GM04504 (cell line): ENCODE measurements around the gene MSANTD2.

Experiments
- DNase-seq: peaks from one replicate; pipeline ENCODE4 v3.0.0-alpha.2; 2012; ENCODE audit warnings: low read depth

The MSANTD2 gene

GRCh38 chr11:124817036-124817435 is 16.8 kb upstream of the MSANTD2 start:
- DNase-seq, result no peak

- no peak for DNase-seq
These were observed 14.5 kb upstream of the MSANTD2 start for GRCh38 chr11:124814739-124815138.

- DNase-seq, result no peak
These were observed 12.7 kb upstream of the MSANTD2 start for GRCh38 chr11:124812876-124813275.

- no peak for DNase-seq
These were observed 11.4 kb upstream of the MSANTD2 start for GRCh38 chr11:124811399-124812125.

GRCh38 chr11:124807660-124808270 is 7.6 kb upstream of the MSANTD2 start:
- no peak for DNase-seq

GRCh38 chr11:124807201-124807600 is 7.0 kb upstream of the MSANTD2 start:
- DNase-seq, result no peak

GRCh38 chr11:124804884-124805283 is 4.7 kb upstream of the MSANTD2 start:
- no peak for DNase-seq

GRCh38 chr11:124801636-124802312 is 1.6 kb upstream of the MSANTD2 start:
- peak; percentile 33 for DNase-seq

- DNase-seq, result no peak
These were observed 808 bp upstream of the MSANTD2 start for GRCh38 chr11:124801014-124801413.

GRCh38 chr11:124799348-124800225 is 619 bp downstream of the MSANTD2 start:
- DNase-seq, result no peak

GRCh38 chr11:124798991-124799347 is 1.2 kb downstream of the MSANTD2 start:
- DNase-seq, result peak; percentile 58

- no peak for DNase-seq
These were observed 3.9 kb downstream of the MSANTD2 start for GRCh38 chr11:124796312-124796711.

- DNase-seq, result no peak
These were observed 6.5 kb downstream of the MSANTD2 start for GRCh38 chr11:124793466-124794278.

GRCh38 chr11:124791626-124792341 is 8.4 kb downstream of the MSANTD2 start:
- no peak for DNase-seq

GRCh38 chr11:124788521-124788920 is 11.7 kb downstream of the MSANTD2 start:
- DNase-seq, result no peak

- DNase-seq, result no peak
These were observed 16.2 kb downstream of the MSANTD2 start for GRCh38 chr11:124784051-124784450.

- DNase-seq, result no peak
These were observed 17.2 kb downstream of the MSANTD2 start for GRCh38 chr11:124783002-124783401.

- no peak for DNase-seq
These were observed 20.6 kb downstream of the MSANTD2 start for GRCh38 chr11:124779568-124779967.

GRCh38 chr11:124778281-124778680 is 21.9 kb downstream of the MSANTD2 start:
- no peak for DNase-seq

GRCh38 chr11:124776865-124777645 is 23.2 kb downstream of the MSANTD2 start:
- DNase-seq, result no peak
